Caco-2 (cell line): ENCODE results near the gene ACTR1B. TPM values are rescaled to one million over a fixed set of nuclear protein-coding genes. Genes with fewer than 3 reads are reported as not detected.

Experiments used
- BruUV-seq: library from RNA; stranded (reverse); fragments of 400-500 nt; replicated peaks from 2 replicates; lab custom pipeline; 2021; lab: Mats Ljungman, UMichigan
- CTCF ChIA-PET: fragments of 300-600 bp; sonication (Branson Sonifier 250); formaldehyde crosslinking; loops from one replicate; lab custom pipeline; 2022; ENCODE audit warnings: antibody characterized with exemption; lab: Charles Lee
- POLR2A ChIA-PET: fragments of 300-600 bp; sonication (Branson Sonifier 250); formaldehyde crosslinking; loops from one replicate; lab custom pipeline; 2022; ENCODE audit warnings: antibody characterized with exemption; lab: Charles Lee
- DNase-seq, 2 experiments: peaks; one replicate each; pipeline versions ENCODE4 v3.0.0 to v3.0.0-alpha.2; 2020 to 2022
- H3K27me3 ChIP-seq: replicated peaks from 2 replicates; pipeline ENCODE4 v1.6.0; 2011; ENCODE audit warnings: low read length; ENCODE audit not compliant: control insufficient read depth, insufficient read depth
- H3K36me3 ChIP-seq: 2 replicates; pipeline ENCODE4 v1.5.1; 2011; ENCODE audit warnings: low read length; ENCODE audit not compliant: control insufficient read depth, insufficient read depth
- H3K4me1 ChIP-seq: fragments of 250-450 bp; sonication (Bioruptor Pico); 2 replicates; pipeline ENCODE4 v1.5.1; 2020; ENCODE audit warnings: mild to moderate bottlenecking
- H3K4me3 ChIP-seq: 2 replicates; pipeline ENCODE4 v1.5.1; 2011; ENCODE audit warnings: low read depth, mild to moderate bottlenecking, control low read depth, low read length
- H3K9me3 ChIP-seq: fragments of 250-450 bp; sonication (Bioruptor Pico); 2 replicates; pipeline ENCODE4 v1.5.1; 2020; ENCODE audit warnings: mild to moderate bottlenecking, moderate library complexity
- H3K27ac Mint-ChIP-seq: one replicate; pipeline ENCODE4 v1.8.0; 2022; ENCODE audit warnings: mixed read lengths; ENCODE audit not compliant: unreplicated experiment
- H3K27me3 Mint-ChIP-seq: one replicate; pipeline ENCODE4 v1.8.0; 2022; ENCODE audit warnings: mixed read lengths; ENCODE audit not compliant: insufficient read depth, unreplicated experiment
- H3K36me3 Mint-ChIP-seq: one replicate; pipeline ENCODE4 v1.8.0; 2022; ENCODE audit warnings: mild to moderate bottlenecking, mixed read lengths; ENCODE audit not compliant: insufficient read depth, unreplicated experiment
- H3K4me1 Mint-ChIP-seq: one replicate; pipeline ENCODE4 v1.8.0; 2022; ENCODE audit warnings: low read depth, mixed read lengths; ENCODE audit not compliant: unreplicated experiment
- H3K4me3 Mint-ChIP-seq: one replicate; pipeline ENCODE4 v1.8.0; 2022; ENCODE audit warnings: mild to moderate bottlenecking, moderate library complexity, mixed read lengths; ENCODE audit not compliant: unreplicated experiment
- H3K9me3 Mint-ChIP-seq: one replicate; pipeline ENCODE4 v1.8.0; 2022; ENCODE audit warnings: mixed read lengths; ENCODE audit not compliant: unreplicated experiment
- intact Hi-C: fragments of 100-400 bp; cut with micrococcal nuclease; formaldehyde crosslinking; loops from one replicate; pipeline ENCODE4 v1.10.0; 2022; ENCODE audit not compliant: unreplicated experiment
- total RNA-seq: library from RNA; stranded (reverse); gene quantifications from 2 replicates; pipeline ENCODE4 v1.2.3, GENCODE V29; 2022
- TF ChIP-seq, protein P1 (sequence below), 2 experiments: fragments of 200-600 bp in 1 of 2; IDR thresholded peaks; 1 replicate in 1 of 2; 2 replicates in 1 of 2; pipeline versions ENCODE4 v1.5.1 to v1.8.0; 2011 to 2022; ENCODE audit warnings: antibody characterized with exemption in 1 of 2, control low read depth in 1 of 2, inconsistent platforms in 1 of 2, low read depth in 1 of 2, low read length in 1 of 2, mild to moderate bottlenecking in 1 of 2, moderate library complexity in 1 of 2; ENCODE audit not compliant: insufficient read depth in 1 of 2, severe bottlenecking in 1 of 2, unreplicated experiment in 1 of 2

Gene ACTR1B
- total RNA-seq, 1 experiment from 2014 or later = 42.3 TPM

DNA sequence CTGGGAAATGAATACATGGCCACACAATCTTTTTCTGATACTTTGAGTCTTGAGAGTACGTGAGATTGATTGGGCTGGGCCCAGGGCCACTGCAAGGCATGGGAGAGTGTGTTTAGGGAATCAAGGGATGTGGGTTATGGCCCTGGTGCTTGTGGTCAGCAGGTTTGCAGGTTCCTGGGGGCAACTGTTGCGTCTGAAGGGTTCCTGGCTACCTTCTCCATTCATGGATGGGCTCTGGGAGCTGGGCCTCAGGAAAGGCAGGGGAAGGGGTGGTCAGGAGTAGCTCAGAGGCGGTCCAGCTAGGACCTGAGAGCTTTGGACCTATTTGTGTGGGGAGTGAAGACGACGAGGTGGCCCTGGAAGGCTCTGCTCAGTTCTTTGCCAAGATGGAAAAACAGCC is 41.1 kb upstream of the ACTR1B start:
- Histone ChIP-seq H3K9me3 (no peaks in the 10 kb centered on the region), H3K27me3 (no peaks in the 10 kb centered on the region), H3K4me1 (peaks cover 2% of the 10 kb centered on the region; the same call in 1 of the 2 replicates), H3K36me3 (no peaks in the 10 kb centered on the region), H3K4me3 (no peak overlapping the region)
- no peak overlapping the region for H3K27ac Mint-ChIP-seq
- peaks cover 3% of the 10 kb centered on the region for H3K4me1 Mint-ChIP-seq
- intact Hi-C loops = no loop called here
- ChIA-PET POLR2A (no interaction called here), CTCF (no interaction called here)
- H3K27me3 Mint-ChIP-seq = no peaks in the 10 kb centered on the region
- no TSS peak for BruUV-seq
- no peaks in the 10 kb centered on the region for H3K36me3 Mint-ChIP-seq
- H3K4me3 Mint-ChIP-seq = no peak overlapping the region
- no peaks in the 10 kb centered on the region for H3K9me3 Mint-ChIP-seq
- TF ChIP-seq, protein P1, sequence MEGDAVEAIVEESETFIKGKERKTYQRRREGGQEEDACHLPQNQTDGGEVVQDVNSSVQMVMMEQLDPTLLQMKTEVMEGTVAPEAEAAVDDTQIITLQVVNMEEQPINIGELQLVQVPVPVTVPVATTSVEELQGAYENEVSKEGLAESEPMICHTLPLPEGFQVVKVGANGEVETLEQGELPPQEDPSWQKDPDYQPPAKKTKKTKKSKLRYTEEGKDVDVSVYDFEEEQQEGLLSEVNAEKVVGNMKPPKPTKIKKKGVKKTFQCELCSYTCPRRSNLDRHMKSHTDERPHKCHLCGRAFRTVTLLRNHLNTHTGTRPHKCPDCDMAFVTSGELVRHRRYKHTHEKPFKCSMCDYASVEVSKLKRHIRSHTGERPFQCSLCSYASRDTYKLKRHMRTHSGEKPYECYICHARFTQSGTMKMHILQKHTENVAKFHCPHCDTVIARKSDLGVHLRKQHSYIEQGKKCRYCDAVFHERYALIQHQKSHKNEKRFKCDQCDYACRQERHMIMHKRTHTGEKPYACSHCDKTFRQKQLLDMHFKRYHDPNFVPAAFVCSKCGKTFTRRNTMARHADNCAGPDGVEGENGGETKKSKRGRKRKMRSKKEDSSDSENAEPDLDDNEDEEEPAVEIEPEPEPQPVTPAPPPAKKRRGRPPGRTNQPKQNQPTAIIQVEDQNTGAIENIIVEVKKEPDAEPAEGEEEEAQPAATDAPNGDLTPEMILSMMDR (IDR thresholded peaks at IDR 0.05; ENCODE audit: insufficient read depth in 1 of 2, low read depth in 1 of 2, low read length in 1 of 2, severe bottlenecking in 1 of 2, unreplicated experiment in 1 of 2) = no peak
- no peak for DNase-seq

DNA sequence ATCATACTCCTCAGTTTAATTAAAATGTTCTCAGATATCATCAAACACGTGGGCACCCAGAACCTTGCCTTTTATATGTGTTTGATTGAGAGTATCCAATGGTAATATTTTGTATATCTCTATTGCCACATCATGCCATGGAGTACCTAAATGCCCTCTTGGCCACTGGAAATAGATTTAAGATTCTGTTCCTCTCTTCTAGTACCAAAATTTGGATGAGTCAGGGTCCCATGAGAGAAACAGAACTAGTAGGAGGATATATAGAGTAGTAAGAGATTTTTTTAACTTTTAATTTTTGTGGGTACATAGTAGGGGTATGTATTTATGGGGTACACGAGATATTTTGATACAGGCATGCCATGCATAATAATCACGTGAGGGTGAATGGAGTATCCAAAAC is 39.9 kb upstream of the ACTR1B start:
- Mint-ChIP-seq H3K27me3 (no peaks in the 10 kb centered on the region), H3K9me3 (no peaks in the 10 kb centered on the region), H3K4me3 (no peak overlapping the region), H3K27ac (no peak overlapping the region), H3K36me3 (no peaks in the 10 kb centered on the region), H3K4me1 (no peaks in the 10 kb centered on the region)
- DNase-seq = no peak
- CTCF ChIA-PET = no interaction called here
- BruUV-seq = no TSS peak
- H3K27me3 ChIP-seq = no peaks in the 10 kb centered on the region
- peaks cover 13% of the 10 kb centered on the region for H3K4me1 ChIP-seq
- H3K36me3 ChIP-seq = no peaks in the 10 kb centered on the region
- H3K9me3 ChIP-seq = no peaks in the 10 kb centered on the region
- intact Hi-C loops = no loop called here
- POLR2A ChIA-PET = no interaction called here
- no peak overlapping the region for H3K4me3 ChIP-seq
- TF ChIP-seq, protein P1 (IDR thresholded peaks at IDR 0.05; ENCODE audit: insufficient read depth in 1 of 2, low read depth in 1 of 2, low read length in 1 of 2, severe bottlenecking in 1 of 2, unreplicated experiment in 1 of 2) = no peak

DNA sequence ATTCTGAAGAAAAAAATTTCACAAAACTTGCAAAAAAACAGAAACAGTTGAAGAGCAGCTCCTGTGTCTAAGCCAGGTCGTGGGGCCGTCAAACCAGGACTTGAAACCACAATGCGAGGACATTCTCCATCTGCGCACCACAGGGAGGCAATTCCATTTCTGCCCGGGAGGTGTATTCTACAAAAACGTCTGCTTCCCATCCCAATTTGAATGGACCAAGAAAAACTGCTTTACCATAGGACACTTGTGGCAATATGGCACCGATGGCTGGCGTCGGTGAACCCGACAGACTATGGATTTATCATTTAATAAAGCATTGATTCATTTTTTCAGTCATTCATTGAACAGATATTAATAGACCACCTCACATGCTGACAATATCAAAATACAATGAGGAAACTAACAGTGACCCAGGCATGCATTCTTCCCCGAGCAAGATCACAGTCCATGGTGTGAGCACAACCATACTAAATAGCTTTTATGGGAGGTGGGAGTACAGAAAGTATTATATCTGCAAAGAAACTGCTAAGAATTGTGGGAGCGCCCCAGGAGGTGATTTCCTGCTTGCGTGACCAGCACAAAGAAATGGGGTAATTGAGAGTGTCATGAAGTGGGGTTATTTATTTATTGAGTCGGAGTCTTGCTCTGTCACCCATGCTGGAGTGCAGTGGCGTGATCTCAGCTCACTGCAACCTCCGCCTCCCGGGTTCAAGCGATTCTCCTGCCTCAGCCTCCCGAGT is 39.1 kb upstream of the ACTR1B start:
- TF ChIP-seq, protein P1 (IDR thresholded peaks at IDR 0.05; ENCODE audit: insufficient read depth in 1 of 2, low read depth in 1 of 2, low read length in 1 of 2, severe bottlenecking in 1 of 2, unreplicated experiment in 1 of 2) = no peak
- Histone ChIP-seq H3K27me3 (no peaks in the 10 kb centered on the region), H3K9me3 (no peaks in the 10 kb centered on the region), H3K36me3 (no peaks in the 10 kb centered on the region), H3K4me1 (peaks cover 18% of the 10 kb centered on the region), H3K4me3 (no peak overlapping the region)
- no peaks in the 10 kb centered on the region for H3K36me3 Mint-ChIP-seq
- no peak overlapping the region for H3K4me3 Mint-ChIP-seq
- ChIA-PET CTCF (no interaction called here), POLR2A (interaction anchor here (0.7 kb wide), 1 partner anchor 75 kb away, joined by 8 read pairs; no protein-coding TSS in a partner anchor)
- no TSS peak for BruUV-seq
- intact Hi-C loops = no loop called here
- H3K9me3 Mint-ChIP-seq = no peaks in the 10 kb centered on the region
- no peak for DNase-seq
- no peaks in the 10 kb centered on the region for H3K27me3 Mint-ChIP-seq
- no peak overlapping the region for H3K27ac Mint-ChIP-seq
- H3K4me1 Mint-ChIP-seq = no peaks in the 10 kb centered on the region
